Measurements from ENCODE around the gene BCAS3. TPM values are rescaled to one million over a fixed set of nuclear protein-coding genes. Genes with fewer than 3 reads are reported as not detected.

BCAS3 gene
- total RNA-seq, 2 experiments from 2014 or later, result 13.4 to 14.5 TPM

DNA sequence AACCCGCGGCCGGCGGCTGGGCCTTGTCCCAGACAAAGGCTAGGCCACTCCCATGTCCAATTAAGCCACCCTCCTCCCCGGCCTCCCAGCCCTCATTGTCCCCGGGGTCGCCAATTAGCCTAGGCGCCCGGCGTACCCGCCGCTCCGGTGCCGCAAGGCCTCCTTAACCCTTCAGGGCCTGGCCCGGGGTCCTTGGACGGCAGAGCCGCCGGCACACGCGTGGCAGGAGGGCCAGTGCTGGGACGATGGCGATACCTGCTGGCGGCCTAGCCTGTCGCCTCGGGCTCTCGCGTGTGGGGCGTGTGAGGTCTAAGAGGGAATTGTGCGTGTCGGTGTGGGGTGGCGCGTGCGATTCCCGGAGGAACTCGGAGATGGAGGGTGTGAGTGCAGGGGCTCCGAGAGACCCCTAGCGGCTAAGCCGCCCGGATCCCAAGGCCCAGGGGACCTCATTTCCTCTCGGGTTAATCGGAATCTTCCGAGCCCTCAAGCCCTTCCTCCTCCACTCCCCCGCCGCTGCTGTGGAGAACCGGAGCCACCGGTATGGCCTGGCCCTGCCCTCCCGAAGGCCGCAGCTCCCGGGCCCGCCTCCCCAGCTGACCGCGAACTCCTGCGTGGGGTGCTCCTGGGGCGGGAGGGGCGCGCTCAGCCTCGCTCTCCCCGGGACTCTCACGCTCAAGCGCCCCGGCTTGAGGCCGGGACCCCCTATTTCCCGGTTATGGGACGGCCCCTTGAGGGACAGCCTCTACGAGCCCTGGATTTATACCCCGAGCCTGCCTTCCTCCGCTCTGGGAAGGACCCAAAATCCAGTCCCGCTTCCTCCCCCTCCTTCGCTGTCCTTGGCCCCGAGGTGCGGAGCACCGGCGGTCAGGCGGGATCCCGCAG lies 733.9 kb downstream of the BCAS3 start:
- H3K4me3 ChIP-seq (ENCODE audit: low read depth, low read length, poor library complexity, severe bottlenecking), result peak overlapping the region; percentile 62
- TF ChIP-seq EZH2phosphoT487 (IDR thresholded peaks at IDR 0.05; ENCODE audit: borderline replicate concordance, low read depth, low read length), result no peak
- TF ChIP-seq, protein P1, sequence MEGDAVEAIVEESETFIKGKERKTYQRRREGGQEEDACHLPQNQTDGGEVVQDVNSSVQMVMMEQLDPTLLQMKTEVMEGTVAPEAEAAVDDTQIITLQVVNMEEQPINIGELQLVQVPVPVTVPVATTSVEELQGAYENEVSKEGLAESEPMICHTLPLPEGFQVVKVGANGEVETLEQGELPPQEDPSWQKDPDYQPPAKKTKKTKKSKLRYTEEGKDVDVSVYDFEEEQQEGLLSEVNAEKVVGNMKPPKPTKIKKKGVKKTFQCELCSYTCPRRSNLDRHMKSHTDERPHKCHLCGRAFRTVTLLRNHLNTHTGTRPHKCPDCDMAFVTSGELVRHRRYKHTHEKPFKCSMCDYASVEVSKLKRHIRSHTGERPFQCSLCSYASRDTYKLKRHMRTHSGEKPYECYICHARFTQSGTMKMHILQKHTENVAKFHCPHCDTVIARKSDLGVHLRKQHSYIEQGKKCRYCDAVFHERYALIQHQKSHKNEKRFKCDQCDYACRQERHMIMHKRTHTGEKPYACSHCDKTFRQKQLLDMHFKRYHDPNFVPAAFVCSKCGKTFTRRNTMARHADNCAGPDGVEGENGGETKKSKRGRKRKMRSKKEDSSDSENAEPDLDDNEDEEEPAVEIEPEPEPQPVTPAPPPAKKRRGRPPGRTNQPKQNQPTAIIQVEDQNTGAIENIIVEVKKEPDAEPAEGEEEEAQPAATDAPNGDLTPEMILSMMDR (conservative IDR thresholded peaks at IDR 0.05; ENCODE audit: low read length), result no peak
- H3K36me3 ChIP-seq (ENCODE audit: insufficient read depth, low read length), result no peaks in the 10 kb centered on the region
- peak overlapping the region; percentile 73 for H3K4me2 ChIP-seq (ENCODE audit: low read length)
- ChIA-PET POLR2A (no interaction called here), CTCF (ENCODE audit: unreplicated experiment) (interaction anchor here (0.7 kb wide), 1 partner anchor 165 kb away, joined by 3 read pairs; no protein-coding TSS in a partner anchor)
- DNase-seq (ENCODE audit: low spot score), result peak; percentile 27
- H3K9me3 ChIP-seq (ENCODE audit: low read length), result no peaks in the 10 kb centered on the region
- no peaks in the 10 kb centered on the region for H4K20me1 ChIP-seq (ENCODE audit: insufficient read depth, low read length)
- peaks cover 16% of the 10 kb centered on the region for H3K4me1 ChIP-seq (ENCODE audit: insufficient read depth, low read length, poor library complexity, severe bottlenecking)
- H3K9me2 ChIP-seq (ENCODE audit: insufficient read depth, low read length), result no peaks in the 10 kb centered on the region
- BruUV-seq (replicated peaks), result no TSS peak
- peak overlapping the region; percentile 82 for H2AFZ ChIP-seq (ENCODE audit: low read length)
- no peak overlapping the region for H3K27ac ChIP-seq (ENCODE audit: low read depth, low read length, poor library complexity, severe bottlenecking)
- intact Hi-C loops (cut with micrococcal nuclease; ENCODE audit: unreplicated experiment), result loop anchor here (1.0 to 5.0 kb wide), 3 partner anchors 164 to 698 kb away; partner anchors contain the start of gene MED13
- no peaks in the 10 kb centered on the region for H3K79me2 ChIP-seq (ENCODE audit: insufficient read depth, low read depth, low read length)

DNA sequence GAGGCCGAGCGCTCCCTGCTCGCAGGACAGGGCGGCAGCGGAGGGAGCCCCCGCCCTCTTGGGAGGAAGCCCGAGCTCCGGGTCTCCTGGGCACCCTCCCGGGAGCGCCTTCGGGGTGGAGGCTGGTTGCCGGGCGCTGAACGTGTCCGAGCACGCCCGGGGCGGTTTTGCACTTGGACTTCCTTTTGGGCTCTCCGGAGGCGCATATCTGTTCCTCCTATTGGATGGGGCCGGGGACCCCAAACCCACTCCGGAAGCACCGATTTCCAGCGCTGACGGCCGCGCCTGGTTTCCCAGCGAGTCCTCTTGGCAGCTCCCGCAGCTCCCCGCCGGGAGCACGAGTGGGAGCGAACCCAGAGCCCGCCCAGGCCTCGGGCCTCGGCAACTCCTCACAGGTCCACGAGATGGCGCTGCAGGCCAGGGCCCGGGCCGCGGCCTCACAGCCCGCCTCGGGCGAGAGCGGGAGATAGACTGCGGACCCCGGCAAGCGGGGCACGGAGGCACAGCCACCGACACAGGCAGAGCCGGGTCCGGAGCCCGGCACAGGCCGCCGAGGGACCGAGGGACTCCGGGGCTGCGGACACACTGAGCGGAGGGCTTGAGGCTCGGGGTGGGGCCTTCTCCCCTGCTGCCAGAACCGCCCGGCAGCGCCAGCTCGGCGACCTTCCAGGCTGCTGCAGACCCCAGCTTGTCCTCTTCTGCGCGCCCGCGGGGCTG lies 734.6 kb downstream of the BCAS3 start:
- no peaks in the 10 kb centered on the region for H4K20me1 ChIP-seq (ENCODE audit: insufficient read depth, low read length)
- H3K4me1 ChIP-seq (ENCODE audit: insufficient read depth, low read length, poor library complexity, severe bottlenecking), result peaks cover 16% of the 10 kb centered on the region
- POLR2A ChIA-PET, result no interaction called here
- H3K9me2 ChIP-seq (ENCODE audit: insufficient read depth, low read length), result no peaks in the 10 kb centered on the region
- H3K79me2 ChIP-seq (ENCODE audit: insufficient read depth, low read depth, low read length), result no peaks in the 10 kb centered on the region
- CTCF ChIA-PET (ENCODE audit: unreplicated experiment), result interaction anchor here (0.7 kb wide), 1 partner anchor 164 kb away, joined by 3 read pairs; no protein-coding TSS in a partner anchor
- H3K4me3 ChIP-seq (ENCODE audit: low read depth, low read length, poor library complexity, severe bottlenecking), result peak overlapping the region; percentile 62
- H3K4me2 ChIP-seq (ENCODE audit: low read length), result peak overlapping the region; percentile 73
- no peak overlapping the region for H3K27ac ChIP-seq (ENCODE audit: low read depth, low read length, poor library complexity, severe bottlenecking)
- H2AFZ ChIP-seq (ENCODE audit: low read length), result peak overlapping the region; percentile 82
- no peaks in the 10 kb centered on the region for H3K36me3 ChIP-seq (ENCODE audit: insufficient read depth, low read length)
- intact Hi-C loops (cut with micrococcal nuclease; ENCODE audit: unreplicated experiment), result loop anchor here (1.0 to 5.0 kb wide), 3 partner anchors 163 to 697 kb away; partner anchors contain the start of gene MED13
- no peaks in the 10 kb centered on the region for H3K9me3 ChIP-seq (ENCODE audit: low read length)
- no peak for TF ChIP-seq EZH2phosphoT487 (IDR thresholded peaks at IDR 0.05; ENCODE audit: borderline replicate concordance, low read depth, low read length)
- TF ChIP-seq, protein P1 (conservative IDR thresholded peaks at IDR 0.05; ENCODE audit: low read length), result peak; percentile 92
- DNase-seq (ENCODE audit: low spot score), result peak; percentile 74
- no TSS peak for BruUV-seq (replicated peaks)
